HepG2 (cell line): ENCODE measurements around the gene KRTCAP3. TPM values are rescaled to one million over a fixed set of nuclear protein-coding genes. Genes with fewer than 3 reads are reported as not detected.
A peak's percentile ranks its signal among the peaks of the same experiment; 100 is the strongest.

Experiments used
- AFF4 ChIP-seq: sonication (generic); formaldehyde crosslinking; IDR thresholded peaks from 2 replicates; pipeline ENCODE4 v1.4.0; 2020; ENCODE audit warnings: missing genetic modification reagents
- BCLAF1 ChIP-seq: fragments of 450-650 bp; IDR thresholded peaks from 2 replicates; pipeline ENCODE4 v1.6.1; 2017; ENCODE audit warnings: mild to moderate bottlenecking
- DNMT1 ChIP-seq: sonication (generic); formaldehyde crosslinking; IDR thresholded peaks from 2 replicates; pipeline ENCODE4 v1.5.1; 2020; ENCODE audit warnings: mild to moderate bottlenecking, missing genetic modification reagents
- NFKB2 ChIP-seq: sonication (generic); formaldehyde crosslinking; IDR thresholded peaks from 2 replicates; pipeline ENCODE4 v1.4.0; 2020; ENCODE audit warnings: missing genetic modification reagents, borderline replicate concordance
- PRDM15 ChIP-seq: sonication (generic); formaldehyde crosslinking; IDR thresholded peaks from 2 replicates; pipeline ENCODE4 v1.4.0; 2020; ENCODE audit warnings: missing genetic modification reagents
- ZFP91 ChIP-seq: sonication (generic); formaldehyde crosslinking; IDR thresholded peaks from 2 replicates; pipeline ENCODE4 v1.9.0; 2022; ENCODE audit warnings: missing genetic modification reagents, mild to moderate bottlenecking, borderline replicate concordance
- ZNF101 ChIP-seq: sonication (generic); formaldehyde crosslinking; IDR thresholded peaks from 2 replicates; pipeline ENCODE4 v1.4.0; 2020; ENCODE audit warnings: mild to moderate bottlenecking, low read depth, missing genetic modification reagents, borderline replicate concordance
- ZNF33A ChIP-seq: sonication (generic); formaldehyde crosslinking; IDR thresholded peaks from 2 replicates; pipeline ENCODE4 v1.5.1; 2020; ENCODE audit warnings: missing genetic modification reagents, mild to moderate bottlenecking, moderate library complexity, borderline replicate concordance
- ZNF598 ChIP-seq: sonication (generic); formaldehyde crosslinking; IDR thresholded peaks from 2 replicates; pipeline ENCODE4 v1.5.1; 2020; ENCODE audit warnings: mild to moderate bottlenecking, missing genetic modification reagents, borderline replicate concordance
- ZNF639 ChIP-seq: conservative IDR thresholded peaks from 2 replicates; pipeline ENCODE4 v1.6.1; 2018; ENCODE audit warnings: missing genetic modification reagents
- ZNF674 ChIP-seq: sonication (generic); formaldehyde crosslinking; IDR thresholded peaks from 2 replicates; pipeline ENCODE4 v1.5.0; 2020; ENCODE audit warnings: low read depth, mild to moderate bottlenecking, missing genetic modification reagents
- ZNF740 ChIP-seq: sonication (generic); formaldehyde crosslinking; IDR thresholded peaks from 2 replicates; pipeline ENCODE4 v1.4.0; 2020; ENCODE audit warnings: missing genetic modification reagents
- ZSCAN9 ChIP-seq: IDR thresholded peaks from 2 replicates; pipeline ENCODE4 v1.6.1; 2016; ENCODE audit warnings: borderline replicate concordance
- polyA plus RNA-seq, 8 experiments: library from polyadenylated mRNA; depleted of rRNA in 3 of 8; stranded (reverse) in 7 of 8; unstranded in 1 of 8; fragments of >200 nt; fragmentation: Illumina TruSeq in 4 of 8; extraction: Trizol in 4 of 8; gene quantifications; 2 replicates each; pipeline versions ENCODE4 v1.2.1 to v1.2.3, GENCODE V29; 2011 to 2016; ENCODE audit warnings: low read depth in 4 of 8, missing spikeins in 1 of 8, mixed read lengths in 1 of 8; ENCODE audit not compliant: insufficient read depth in 1 of 8
- total RNA-seq, 5 experiments: library from RNA; depleted of rRNA; stranded (reverse); fragments of >200 nt; fragmentation: Illumina TruSeq; extraction: Trizol; gene quantifications; 2 replicates each; pipeline ENCODE4 v1.2.3, GENCODE V29; 2016; ENCODE audit warnings: low read depth in 1 of 5

Gene KRTCAP3
- total and polyA plus RNA-seq, 2 of the 13 experiments (the other 11 are each of a cell fraction or from before 2014, with no cell fraction given) = 2.1 to 4.5 TPM

- TF ChIP-seq ZNF740 (CRISPR knock-in tag) (0 out of 2 replicates have a peak, but pooled peaks have one; percentile 43), DNMT1 (CRISPR knock-in tag) (peak; percentile 91), ZNF101 (CRISPR knock-in tag) (peak; percentile 82; the same call in 1 of the 2 replicates), PRDM15 (CRISPR knock-in tag) (peak; percentile 82), AFF4 (CRISPR knock-in tag) (no peak), ZFP91 (CRISPR knock-in tag) (peak; percentile 91; the same call in 1 of the 2 replicates), NFKB2 (peak; percentile 94), ZNF33A (CRISPR knock-in tag) (no peak), ZNF674 (CRISPR knock-in tag) (no peak), ZNF639 (CRISPR knock-in tag) (peak; percentile 95), BCLAF1 (no peak), ZNF598 (CRISPR knock-in tag) (peak; percentile 88; the same call in 1 of the 2 replicates), ZSCAN9 (CRISPR knock-in tag) (peak; percentile 72; the same call in 1 of the 2 replicates)
Observed at GRCh38 chr2:27409321-27410073, 32.7 kb upstream of the KRTCAP3 start, which contains the start of gene PPM1G (continued).
